ENCODE data around the gene CFAP43.

CFAP43 gene

GRCh38 chr10:104231784-104232612 is at the start of gene CFAP43:
CFAP43 (minus strand) TSS chr10:104232364; CDS start chr10:104232246, 118 bp downstream.
- Histone ChIP-seq H3K36me3 (replicated peaks) (no peaks in the 10 kb centered on the region), H3K4me3 (ENCODE audit: low read depth, low read length) (peak within 1 kb of the TSS; percentile 92), H3K27me3 (replicated peaks) (peaks cover 2% of the 10 kb centered on the region), H3K27ac (peak within 1 kb of the TSS; percentile 58)
- in situ Hi-C loops (cut with HindIII; ENCODE audit: low pct_ligation_motif_present, low sequenced_read_pairs), result no loop called here
- DNase-seq, result peak; percentile 98
- TF ChIP-seq CTCF (IDR thresholded peaks at IDR 0.05; ENCODE audit: low read depth, low read length, missing control alignments), result no peak

- DNase-seq, result no peak
- in situ Hi-C loops (cut with HindIII; ENCODE audit: low pct_ligation_motif_present, low sequenced_read_pairs), result no loop called here
- no peaks in the 10 kb centered on the region for H3K36me3 ChIP-seq (replicated peaks)
- H3K4me3 ChIP-seq (ENCODE audit: low read depth, low read length), result no peak overlapping the region
- H3K27me3 ChIP-seq (replicated peaks), result no peaks in the 10 kb centered on the region
- no peak overlapping the region for H3K27ac ChIP-seq
- TF ChIP-seq CTCF (IDR thresholded peaks at IDR 0.05; ENCODE audit: low read depth, low read length, missing control alignments), result no peak
Observed at GRCh38 chr10:104281694-104282093, 49.5 kb upstream of the CFAP43 start.

GRCh38 chr10:104279550-104280259 is 47.5 kb upstream of the CFAP43 start:
- no peak for TF ChIP-seq CTCF (IDR thresholded peaks at IDR 0.05; ENCODE audit: low read depth, low read length, missing control alignments)
- in situ Hi-C loops (cut with HindIII; ENCODE audit: low pct_ligation_motif_present, low sequenced_read_pairs), result no loop called here
- Histone ChIP-seq H3K4me3 (ENCODE audit: low read depth, low read length) (no peak overlapping the region), H3K36me3 (replicated peaks) (no peaks in the 10 kb centered on the region), H3K27me3 (replicated peaks) (no peaks in the 10 kb centered on the region), H3K27ac (no peak overlapping the region)
- DNase-seq, result no peak

- TF ChIP-seq CTCF (IDR thresholded peaks at IDR 0.05; ENCODE audit: low read depth, low read length, missing control alignments), result no peak
- no peak for DNase-seq
- H3K36me3 ChIP-seq (replicated peaks), result no peaks in the 10 kb centered on the region
- no peak overlapping the region for H3K27ac ChIP-seq
- in situ Hi-C loops (cut with HindIII; ENCODE audit: low pct_ligation_motif_present, low sequenced_read_pairs), result no loop called here
- H3K4me3 ChIP-seq (ENCODE audit: low read depth, low read length), result no peak overlapping the region
- no peaks in the 10 kb centered on the region for H3K27me3 ChIP-seq (replicated peaks)
Observed at GRCh38 chr10:104277785-104278184, 45.6 kb upstream of the CFAP43 start.

GRCh38 chr10:104276192-104276591 is 44.0 kb upstream of the CFAP43 start:
- H3K27me3 ChIP-seq (replicated peaks), result no peaks in the 10 kb centered on the region
- in situ Hi-C loops (cut with HindIII; ENCODE audit: low pct_ligation_motif_present, low sequenced_read_pairs), result no loop called here
- no peak for TF ChIP-seq CTCF (IDR thresholded peaks at IDR 0.05; ENCODE audit: low read depth, low read length, missing control alignments)
- no peak overlapping the region for H3K27ac ChIP-seq
- H3K36me3 ChIP-seq (replicated peaks), result no peaks in the 10 kb centered on the region
- DNase-seq, result no peak
- no peak overlapping the region for H3K4me3 ChIP-seq (ENCODE audit: low read depth, low read length)

All from brain microvascular endothelial cell (primary cell).